IPS DF 6.9 (cell line): ENCODE data around the gene CDKN2AIP.

ENCODE experiments used
- DNase-seq: peaks from one replicate; pipeline ENCODE4 v3.0.0-alpha.2; 2013; ENCODE audit warnings: low read depth, low spot score
- H3K27ac ChIP-seq: one replicate; pipeline ENCODE4 v1.5.1; 2013; ENCODE audit warnings: low read length, control low read depth
- H3K27me3 ChIP-seq: 2 replicates; pipeline ENCODE4 v1.6.1; 2013; ENCODE audit warnings: mild to moderate bottlenecking, low read length; ENCODE audit not compliant: control insufficient read depth, insufficient read depth
- H3K36me3 ChIP-seq: 2 replicates; pipeline ENCODE4 v1.6.1; 2013; ENCODE audit warnings: low read length; ENCODE audit not compliant: control insufficient read depth, insufficient read depth
- H3K4me1 ChIP-seq: 2 replicates; pipeline ENCODE4 v1.6.1; 2013; ENCODE audit warnings: low read length; ENCODE audit not compliant: control insufficient read depth, insufficient read depth
- H3K4me3 ChIP-seq: 2 replicates; pipeline ENCODE4 v1.5.1; 2013; ENCODE audit warnings: mild to moderate bottlenecking, low read length
- H3K9me3 ChIP-seq: 2 replicates; pipeline ENCODE4 v1.6.1; 2013; ENCODE audit warnings: low read length, inconsistent platforms; ENCODE audit not compliant: control insufficient read depth, insufficient read depth
- WGBS: extraction: QIAGEN DNeasy Blood & Tissue Kit; methylation state at CpG from one replicate; pipeline ENCODE4 v1.1.7; 2013; ENCODE audit warnings: mixed read lengths, missing lambda C conversion rate; ENCODE audit not compliant: insufficient read length, insufficient coverage; 5-methylcytosine and 5-hydroxymethylcytosine counted together

The CDKN2AIP gene

GRCh38 chr4:183413234-183414200 lies 30.9 kb upstream of the CDKN2AIP start:
- Histone ChIP-seq H3K9me3 (no peaks in the 10 kb centered on the region), H3K27me3 (no peaks in the 10 kb centered on the region), H3K36me3 (no peaks in the 10 kb centered on the region), H3K4me3 (no peak overlapping the region), H3K27ac (no peak overlapping the region), H3K4me1 (no peaks in the 10 kb centered on the region)
- no CpG with 5 or more reads among the region's 28 CpGs for WGBS
- DNase-seq: no peak

- no peaks in the 10 kb centered on the region for H3K27me3 ChIP-seq
- no peaks in the 10 kb centered on the region for H3K36me3 ChIP-seq
- no peaks in the 10 kb centered on the region for H3K4me1 ChIP-seq
- no peak for DNase-seq
- no peak overlapping the region for H3K4me3 ChIP-seq
- H3K9me3 ChIP-seq: no peaks in the 10 kb centered on the region
- H3K27ac ChIP-seq: no peak overlapping the region
- WGBS: no CpG with 5 or more reads among the region's 10 CpGs
Measured at GRCh38 chr4:183416879-183417755, 27.3 kb upstream of the CDKN2AIP start.

- Histone ChIP-seq H3K4me1 (no peaks in the 10 kb centered on the region), H3K27ac (no peak overlapping the region), H3K9me3 (no peaks in the 10 kb centered on the region), H3K4me3 (no peak overlapping the region), H3K36me3 (no peaks in the 10 kb centered on the region), H3K27me3 (no peaks in the 10 kb centered on the region)
- WGBS: no CpG with 5 or more reads among the region's 9 CpGs
- no peak for DNase-seq
Measured at GRCh38 chr4:183422962-183423631, 21.3 kb upstream of the CDKN2AIP start.

GRCh38 chr4:183424109-183424744 lies 20.2 kb upstream of the CDKN2AIP start:
- H3K9me3 ChIP-seq: no peaks in the 10 kb centered on the region
- no peaks in the 10 kb centered on the region for H3K36me3 ChIP-seq
- no peak for DNase-seq
- H3K4me1 ChIP-seq: no peaks in the 10 kb centered on the region
- H3K4me3 ChIP-seq: no peak overlapping the region
- no peaks in the 10 kb centered on the region for H3K27me3 ChIP-seq
- WGBS: no CpG with 5 or more reads among the region's 5 CpGs
- no peak overlapping the region for H3K27ac ChIP-seq

- WGBS: no CpG with 5 or more reads among the region's 6 CpGs
- Histone ChIP-seq H3K4me1 (no peaks in the 10 kb centered on the region), H3K4me3 (no peak overlapping the region), H3K36me3 (no peaks in the 10 kb centered on the region), H3K9me3 (no peaks in the 10 kb centered on the region), H3K27me3 (no peaks in the 10 kb centered on the region), H3K27ac (no peak overlapping the region)
- no peak for DNase-seq
Measured at GRCh38 chr4:183426507-183426906, 17.9 kb upstream of the CDKN2AIP start.

- Histone ChIP-seq H3K4me1 (no peaks in the 10 kb centered on the region), H3K36me3 (no peaks in the 10 kb centered on the region), H3K27ac (no peak overlapping the region), H3K9me3 (no peaks in the 10 kb centered on the region), H3K27me3 (no peaks in the 10 kb centered on the region), H3K4me3 (no peak overlapping the region)
- no CpG with 5 or more reads among the region's 7 CpGs for WGBS
- no peak for DNase-seq
Measured at GRCh38 chr4:183429489-183429888, 14.9 kb upstream of the CDKN2AIP start.

- no CpG with 5 or more reads among the region's 12 CpGs for WGBS
Measured at GRCh38 chr4:183430317-183430993, 14.0 kb upstream of the CDKN2AIP start.

GRCh38 chr4:183430994-183431347 lies 13.5 kb upstream of the CDKN2AIP start:
- no peaks in the 10 kb centered on the region for H3K4me1 ChIP-seq
- H3K36me3 ChIP-seq: no peaks in the 10 kb centered on the region
- H3K9me3 ChIP-seq: no peaks in the 10 kb centered on the region
- H3K27me3 ChIP-seq: no peaks in the 10 kb centered on the region
- H3K27ac ChIP-seq: no peak overlapping the region
- DNase-seq: no peak
- no peak overlapping the region for H3K4me3 ChIP-seq
- no CpG with 5 or more reads among the region's 3 CpGs for WGBS

More at GRCh38 chr4:183430317-183430993, 14.0 kb upstream of the CDKN2AIP start:
- Histone ChIP-seq H3K36me3 (no peaks in the 10 kb centered on the region), H3K4me3 (no peak overlapping the region), H3K4me1 (no peaks in the 10 kb centered on the region), H3K27ac (no peak overlapping the region), H3K27me3 (no peaks in the 10 kb centered on the region), H3K9me3 (no peaks in the 10 kb centered on the region)
- no peak for DNase-seq

GRCh38 chr4:183431614-183432013 lies 12.8 kb upstream of the CDKN2AIP start:
- Histone ChIP-seq H3K36me3 (no peaks in the 10 kb centered on the region), H3K27ac (no peak overlapping the region), H3K9me3 (no peaks in the 10 kb centered on the region), H3K4me1 (0 out of 2 replicates have a peak, but pooled peaks cover 2% of the 10 kb centered on the region), H3K4me3 (no peak overlapping the region), H3K27me3 (no peaks in the 10 kb centered on the region)
- DNase-seq: no peak
- no CpG with 5 or more reads among the region's 9 CpGs for WGBS
